ENCODE data around the gene LIMK2.

DNA sequence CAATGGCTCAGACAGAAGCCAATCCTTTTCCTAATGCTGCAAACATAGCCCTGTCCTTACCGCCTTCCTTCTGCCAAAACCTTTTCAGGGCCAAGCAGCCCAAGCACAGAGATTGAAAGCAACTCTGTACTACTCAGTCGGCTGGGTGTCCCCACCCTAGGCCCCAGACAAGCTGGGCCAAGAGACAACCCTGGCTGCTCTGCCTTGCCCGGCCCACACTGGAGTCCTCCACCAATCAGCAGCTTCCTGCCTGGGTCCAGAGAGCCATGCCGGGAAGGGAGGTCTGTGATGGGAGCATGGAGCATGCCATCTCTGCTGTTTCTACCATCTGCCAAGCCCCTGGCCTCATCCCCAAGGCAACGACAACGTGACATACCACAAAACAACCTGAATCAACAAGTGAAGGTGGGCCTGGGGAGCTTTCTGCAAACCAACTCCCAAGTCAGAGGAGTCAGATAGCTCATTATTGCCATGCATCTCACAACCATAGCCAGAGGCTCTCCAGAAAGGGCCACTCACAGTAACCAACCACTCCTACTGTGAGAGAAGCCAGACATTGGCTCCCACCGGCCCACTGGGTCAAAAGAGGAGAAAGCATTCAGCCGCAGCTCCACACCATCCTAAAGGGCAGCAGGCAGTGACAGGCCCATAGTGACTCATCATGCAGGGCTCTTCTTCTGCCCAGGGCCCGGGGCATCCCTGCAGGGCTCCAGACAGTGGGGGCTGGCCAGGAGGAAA is 115.9 kb downstream of the LIMK2 start:
- no peak for TF ChIP-seq EP300 (IDR thresholded peaks at IDR 0.05; ENCODE audit: low read length)
- TF ChIP-seq CHD2 (IDR thresholded peaks at IDR 0.05; ENCODE audit: low read depth, low read length) = no peak
- TF ChIP-seq SMAD1 (IDR thresholded peaks at IDR 0.05; ENCODE audit: low read depth, low read length, partially characterized antibody) = no peak

Data from K562 (cell line).